ENCODE results near the gene SVIL. TPM values are rescaled to one million over a fixed set of nuclear protein-coding genes. Genes with fewer than 3 reads are reported as not detected.
A peak's percentile ranks its signal among the peaks of the same experiment; 100 is the strongest.

The SVIL gene
- total and polyA plus RNA-seq, 2 of the 13 experiments (the other 11 are each of a cell fraction or from before 2014, with no cell fraction given), result 3.9 to 12.1 TPM

GRCh38 chr10:29409241-29410054 lies 225.3 kb downstream of the SVIL start (continued):
- TF ChIP-seq ZBED4 (CRISPR knock-in tag; IDR thresholded peaks at IDR 0.05; ENCODE audit: borderline replicate concordance), result peak; percentile 18; the same call in 1 of the 2 replicates
- peak; percentile 32; the same call in 1 of the 2 replicates for TF ChIP-seq ZNF768 (CRISPR knock-in tag; IDR thresholded peaks at IDR 0.05)
- TF ChIP-seq ZNF781 (CRISPR knock-in tag; IDR thresholded peaks at IDR 0.05; ENCODE audit: borderline replicate concordance, not compliant biosample characterization), result no peak
- TF ChIP-seq MED1 (CRISPR knock-in tag; IDR thresholded peaks at IDR 0.05), result peak; percentile 69
- no peak; the same call in 1 of the 2 replicates for TF ChIP-seq ETV6 (CRISPR knock-in tag; conservative IDR thresholded peaks at IDR 0.05)
- TF ChIP-seq SYNCRIP (IDR thresholded peaks at IDR 0.05; ENCODE audit: insufficient read depth, low read depth, low read length), result no peak
- peak; percentile 27 for TF ChIP-seq XRCC5 (optimal IDR thresholded peaks at IDR 0.05; ENCODE audit: low read length)
- peak; percentile 70; the same call in 1 of the 2 replicates for TF ChIP-seq SIN3A (IDR thresholded peaks at IDR 0.05; ENCODE audit: borderline replicate concordance, low read depth, low read length)
- TF ChIP-seq TMF1 (CRISPR knock-in tag; IDR thresholded peaks at IDR 0.05; ENCODE audit: low read depth), result no peak; the same call in 1 of the 2 replicates
- TF ChIP-seq TERF1 (CRISPR knock-in tag; IDR thresholded peaks at IDR 0.05), result no peak
- TF ChIP-seq TCF12 (IDR thresholded peaks at IDR 0.05), result no peak
- TF ChIP-seq TCF12 (CRISPR knock-in tag; IDR thresholded peaks at IDR 0.05), result 0 out of 2 replicates have a peak, but pooled peaks have one; percentile 59
- peak; percentile 77 for TF ChIP-seq ZNF746 (CRISPR knock-in tag; IDR thresholded peaks at IDR 0.05)
- 0 out of 2 replicates have a peak, but pooled peaks have one; percentile 23 for TF ChIP-seq FOSL2 (CRISPR knock-in tag; IDR thresholded peaks at IDR 0.05)
- TF ChIP-seq ZNF589 (CRISPR knock-in tag; conservative IDR thresholded peaks at IDR 0.05), result no peak
- no peak for TF ChIP-seq RNF219 (CRISPR knock-in tag; IDR thresholded peaks at IDR 0.05)
- TF ChIP-seq RAD51 (IDR thresholded peaks at IDR 0.05; ENCODE audit: borderline replicate concordance), result no peak
- no peak for TF ChIP-seq ZNF256 (CRISPR knock-in tag; conservative IDR thresholded peaks at IDR 0.05)
- 0 out of 2 replicates have a peak, but pooled peaks have one; percentile 30 for TF ChIP-seq ZNF530 (CRISPR knock-in tag; IDR thresholded peaks at IDR 0.05; ENCODE audit: low read depth)
- no peak for TF ChIP-seq MAZ (IDR thresholded peaks at IDR 0.05; ENCODE audit: borderline replicate concordance, low read depth, low read length)
- TF ChIP-seq MAZ (CRISPR knock-in tag; IDR thresholded peaks at IDR 0.05; ENCODE audit: low read depth), result peak; percentile 64; the same call in 1 of the 2 replicates
